ENCODE results near the gene NXNL1. TPM values are rescaled to one million over a fixed set of nuclear protein-coding genes. Genes with fewer than 3 reads are reported as not detected.

The NXNL1 gene
- total RNA-seq, 1 experiment from 2014 or later = not detected

DNA sequence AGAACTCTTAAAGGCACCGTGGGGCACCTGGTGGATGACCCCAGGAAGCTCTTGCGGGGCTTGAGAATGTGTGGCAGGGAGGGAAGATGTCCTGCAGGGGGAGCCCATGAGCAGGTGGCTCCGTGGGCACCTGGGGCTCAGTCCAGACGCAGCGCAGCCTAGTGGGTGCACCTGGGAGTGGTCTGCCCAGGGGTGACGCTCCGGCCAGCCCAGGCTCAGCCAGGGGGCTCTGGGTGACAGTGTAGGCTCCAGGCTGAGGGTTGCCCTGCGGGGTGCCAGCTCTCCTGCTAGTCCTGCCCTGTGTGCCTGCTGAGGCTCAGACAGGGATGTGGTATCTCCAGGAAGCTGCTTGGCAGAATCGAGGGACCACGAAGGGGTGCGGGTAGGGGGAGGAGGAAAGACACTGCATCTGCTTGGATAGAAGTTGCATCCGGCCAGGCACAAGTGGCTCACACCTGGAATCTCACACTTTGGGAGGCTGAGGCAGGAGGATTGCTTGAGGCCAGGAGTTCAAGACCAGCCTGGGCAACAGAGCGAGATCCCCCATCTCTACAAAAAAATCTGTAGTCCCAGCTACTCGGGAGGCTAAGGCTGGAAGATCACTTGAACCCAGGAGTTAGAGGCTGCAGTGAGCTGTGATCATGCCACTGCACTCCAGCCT, 35.7 kb upstream of the NXNL1 start:
- BruUV-seq (replicated peaks) = no TSS peak
- ATAC-seq = peak; percentile 88
- Histone ChIP-seq H3K4me3 (ENCODE audit: low read depth in 2 of 2, low read length in 2 of 2) (no peak overlapping the region), H3K9me3 (ENCODE audit: control insufficient read depth, insufficient read depth, low read depth, low read length) (no peaks in the 10 kb centered on the region), H3K27ac (ENCODE audit: low read length) (no peak overlapping the region), H3K36me3 (ENCODE audit: control insufficient read depth, insufficient read depth, low read length) (no peaks in the 10 kb centered on the region), H3K4me1 (ENCODE audit: control insufficient read depth, insufficient read depth, low read length) (no peaks in the 10 kb centered on the region), H3K27me3 (ENCODE audit: control insufficient read depth, insufficient read depth, low read length) (no peaks in the 10 kb centered on the region)
- ChIA-PET POLR2A (no interaction called here), CTCF (interaction anchor here (0.5 to 1.0 kb wide), 4 partner anchors 49 to 282 kb away, joined by 3 to 4 read pairs (median 3); no protein-coding TSS in a partner anchor)
- TF ChIP-seq, protein P1, sequence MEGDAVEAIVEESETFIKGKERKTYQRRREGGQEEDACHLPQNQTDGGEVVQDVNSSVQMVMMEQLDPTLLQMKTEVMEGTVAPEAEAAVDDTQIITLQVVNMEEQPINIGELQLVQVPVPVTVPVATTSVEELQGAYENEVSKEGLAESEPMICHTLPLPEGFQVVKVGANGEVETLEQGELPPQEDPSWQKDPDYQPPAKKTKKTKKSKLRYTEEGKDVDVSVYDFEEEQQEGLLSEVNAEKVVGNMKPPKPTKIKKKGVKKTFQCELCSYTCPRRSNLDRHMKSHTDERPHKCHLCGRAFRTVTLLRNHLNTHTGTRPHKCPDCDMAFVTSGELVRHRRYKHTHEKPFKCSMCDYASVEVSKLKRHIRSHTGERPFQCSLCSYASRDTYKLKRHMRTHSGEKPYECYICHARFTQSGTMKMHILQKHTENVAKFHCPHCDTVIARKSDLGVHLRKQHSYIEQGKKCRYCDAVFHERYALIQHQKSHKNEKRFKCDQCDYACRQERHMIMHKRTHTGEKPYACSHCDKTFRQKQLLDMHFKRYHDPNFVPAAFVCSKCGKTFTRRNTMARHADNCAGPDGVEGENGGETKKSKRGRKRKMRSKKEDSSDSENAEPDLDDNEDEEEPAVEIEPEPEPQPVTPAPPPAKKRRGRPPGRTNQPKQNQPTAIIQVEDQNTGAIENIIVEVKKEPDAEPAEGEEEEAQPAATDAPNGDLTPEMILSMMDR (IDR thresholded peaks at IDR 0.05) = peak; percentile 95
- TF ChIP-seq POLR2AphosphoS5 (IDR thresholded peaks at IDR 0.05; ENCODE audit: low read depth, low read length) (no peak), SIN3A (IDR thresholded peaks at IDR 0.05; ENCODE audit: borderline replicate concordance, insufficient read depth, low read depth, low read length) (no peak)
- in situ Hi-C loops (cut with HindIII; ENCODE audit: low pct_unique_long_range_greater_than_20kb, low sequenced_read_pairs) = no loop called here
- peak; percentile 58 for DNase-seq (ENCODE audit: low read depth, low spot score)
- intact Hi-C loops (cut with micrococcal nuclease; ENCODE audit: unreplicated experiment) = no loop called here

DNA sequence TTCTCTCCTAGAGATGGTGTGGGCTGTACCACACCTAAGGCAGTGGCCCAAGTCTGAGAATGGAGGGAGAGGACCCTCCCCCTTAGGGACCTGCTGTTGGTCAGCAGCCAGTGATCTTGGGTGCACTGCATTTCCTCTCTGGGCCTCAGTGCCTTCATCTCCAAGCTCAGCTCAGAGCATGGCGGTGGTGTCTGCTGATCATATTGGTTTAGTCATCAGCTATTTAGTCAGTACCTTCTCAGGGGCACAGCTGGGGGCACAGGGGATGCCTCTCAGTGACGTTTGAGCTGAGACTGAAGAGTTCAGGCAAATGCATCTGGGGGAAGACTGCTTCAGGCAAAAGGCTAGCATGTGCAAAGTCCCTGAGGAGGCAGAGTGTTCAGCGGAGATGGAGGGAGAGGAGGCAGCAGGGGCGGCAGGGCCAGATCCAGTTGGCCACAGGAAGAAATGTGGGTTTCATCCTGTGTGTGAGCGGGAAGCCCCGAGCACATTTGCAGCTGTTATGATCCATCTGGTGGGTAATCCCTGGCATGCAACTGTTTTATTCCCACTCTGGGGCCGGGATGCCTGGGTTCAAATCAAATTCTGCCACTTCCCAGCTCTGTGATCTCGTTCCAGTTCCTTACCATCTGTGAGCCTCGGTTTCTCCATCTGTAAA, 35.0 kb upstream of the NXNL1 start:
- no peaks in the 10 kb centered on the region for H3K36me3 ChIP-seq (ENCODE audit: control insufficient read depth, insufficient read depth, low read length)
- POLR2A ChIA-PET = no interaction called here
- H3K9me3 ChIP-seq (ENCODE audit: control insufficient read depth, insufficient read depth, low read depth, low read length) = no peaks in the 10 kb centered on the region
- DNase-seq (ENCODE audit: low read depth, low spot score) (no peak), ATAC-seq (no peak)
- intact Hi-C loops (cut with micrococcal nuclease; ENCODE audit: unreplicated experiment) = no loop called here
- no peak overlapping the region for H3K4me3 ChIP-seq (ENCODE audit: low read depth in 2 of 2, low read length in 2 of 2)
- H3K27me3 ChIP-seq (ENCODE audit: control insufficient read depth, insufficient read depth, low read length) = no peaks in the 10 kb centered on the region
- CTCF ChIA-PET = interaction anchor here (0.5 to 1.0 kb wide), 4 partner anchors 49 to 282 kb away, joined by 3 to 4 read pairs (median 3); no protein-coding TSS in a partner anchor
- in situ Hi-C loops (cut with HindIII; ENCODE audit: low pct_unique_long_range_greater_than_20kb, low sequenced_read_pairs) = no loop called here
- H3K27ac ChIP-seq (ENCODE audit: low read length) = no peak overlapping the region
- TF ChIP-seq POLR2AphosphoS5 (IDR thresholded peaks at IDR 0.05; ENCODE audit: low read depth, low read length) (no peak), TCF7L2 (IDR thresholded peaks at IDR 0.05; ENCODE audit: low read depth, low read length) (no peak), SIN3A (IDR thresholded peaks at IDR 0.05; ENCODE audit: borderline replicate concordance, insufficient read depth, low read depth, low read length) (no peak)
- TF ChIP-seq, protein P2, sequence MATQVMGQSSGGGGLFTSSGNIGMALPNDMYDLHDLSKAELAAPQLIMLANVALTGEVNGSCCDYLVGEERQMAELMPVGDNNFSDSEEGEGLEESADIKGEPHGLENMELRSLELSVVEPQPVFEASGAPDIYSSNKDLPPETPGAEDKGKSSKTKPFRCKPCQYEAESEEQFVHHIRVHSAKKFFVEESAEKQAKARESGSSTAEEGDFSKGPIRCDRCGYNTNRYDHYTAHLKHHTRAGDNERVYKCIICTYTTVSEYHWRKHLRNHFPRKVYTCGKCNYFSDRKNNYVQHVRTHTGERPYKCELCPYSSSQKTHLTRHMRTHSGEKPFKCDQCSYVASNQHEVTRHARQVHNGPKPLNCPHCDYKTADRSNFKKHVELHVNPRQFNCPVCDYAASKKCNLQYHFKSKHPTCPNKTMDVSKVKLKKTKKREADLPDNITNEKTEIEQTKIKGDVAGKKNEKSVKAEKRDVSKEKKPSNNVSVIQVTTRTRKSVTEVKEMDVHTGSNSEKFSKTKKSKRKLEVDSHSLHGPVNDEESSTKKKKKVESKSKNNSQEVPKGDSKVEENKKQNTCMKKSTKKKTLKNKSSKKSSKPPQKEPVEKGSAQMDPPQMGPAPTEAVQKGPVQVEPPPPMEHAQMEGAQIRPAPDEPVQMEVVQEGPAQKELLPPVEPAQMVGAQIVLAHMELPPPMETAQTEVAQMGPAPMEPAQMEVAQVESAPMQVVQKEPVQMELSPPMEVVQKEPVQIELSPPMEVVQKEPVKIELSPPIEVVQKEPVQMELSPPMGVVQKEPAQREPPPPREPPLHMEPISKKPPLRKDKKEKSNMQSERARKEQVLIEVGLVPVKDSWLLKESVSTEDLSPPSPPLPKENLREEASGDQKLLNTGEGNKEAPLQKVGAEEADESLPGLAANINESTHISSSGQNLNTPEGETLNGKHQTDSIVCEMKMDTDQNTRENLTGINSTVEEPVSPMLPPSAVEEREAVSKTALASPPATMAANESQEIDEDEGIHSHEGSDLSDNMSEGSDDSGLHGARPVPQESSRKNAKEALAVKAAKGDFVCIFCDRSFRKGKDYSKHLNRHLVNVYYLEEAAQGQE (IDR thresholded peaks at IDR 0.05; ENCODE audit: insufficient read depth in 1 of 2, low read depth in 2 of 2, low read length in 1 of 2) = no peak
- TF ChIP-seq, protein P1 (IDR thresholded peaks at IDR 0.05) = no peak
- no peaks in the 10 kb centered on the region for H3K4me1 ChIP-seq (ENCODE audit: control insufficient read depth, insufficient read depth, low read length)
- BruUV-seq (replicated peaks) = no TSS peak

Data from Panc1 (cell line).